Esophagus muscularis mucosa (tissue), 3 donors: ENCODE measurements around the gene ZNF440.

Experiments used
- EP300 ChIP-seq: sonication (generic); formaldehyde crosslinking; IDR thresholded peaks from one replicate; pipeline ENCODE4 v1.6.1; 2017; ENCODE audit warnings: antibody characterized with exemption
- TF ChIP-seq, protein P1 (sequence below), 3 experiments: fragments of 200-600 bp in 2 of 3; fragments of 450-650 bp in 1 of 3; sonication (generic) in 2 of 3; IDR thresholded peaks; one replicate each; pipeline ENCODE4 v1.5.1; 2017 to 2019; ENCODE audit warnings: antibody characterized with exemption in 3 of 3, mild to moderate bottlenecking in 2 of 3, moderate library complexity in 1 of 3

DNA sequence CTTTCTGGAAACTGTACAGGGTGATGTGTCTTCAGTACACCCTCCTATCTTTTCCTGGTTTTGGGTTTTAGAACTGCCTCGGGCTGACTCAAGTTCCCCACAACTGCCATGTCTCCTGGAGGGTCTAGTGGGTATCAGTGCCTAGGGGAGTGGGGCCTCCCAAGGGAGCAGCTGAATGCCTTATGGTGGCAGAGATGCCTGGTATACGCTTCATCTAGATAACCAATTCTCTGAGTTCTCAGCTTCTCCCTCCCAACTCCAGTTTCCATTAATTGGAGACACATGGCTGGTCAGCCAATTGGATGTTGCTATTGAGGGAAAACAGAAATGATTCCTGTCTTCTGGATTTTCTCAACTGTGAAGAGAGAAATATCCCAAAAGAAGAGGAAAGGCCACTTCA, 47.2 kb downstream of the ZNF440 start:
- TF ChIP-seq, protein P1, sequence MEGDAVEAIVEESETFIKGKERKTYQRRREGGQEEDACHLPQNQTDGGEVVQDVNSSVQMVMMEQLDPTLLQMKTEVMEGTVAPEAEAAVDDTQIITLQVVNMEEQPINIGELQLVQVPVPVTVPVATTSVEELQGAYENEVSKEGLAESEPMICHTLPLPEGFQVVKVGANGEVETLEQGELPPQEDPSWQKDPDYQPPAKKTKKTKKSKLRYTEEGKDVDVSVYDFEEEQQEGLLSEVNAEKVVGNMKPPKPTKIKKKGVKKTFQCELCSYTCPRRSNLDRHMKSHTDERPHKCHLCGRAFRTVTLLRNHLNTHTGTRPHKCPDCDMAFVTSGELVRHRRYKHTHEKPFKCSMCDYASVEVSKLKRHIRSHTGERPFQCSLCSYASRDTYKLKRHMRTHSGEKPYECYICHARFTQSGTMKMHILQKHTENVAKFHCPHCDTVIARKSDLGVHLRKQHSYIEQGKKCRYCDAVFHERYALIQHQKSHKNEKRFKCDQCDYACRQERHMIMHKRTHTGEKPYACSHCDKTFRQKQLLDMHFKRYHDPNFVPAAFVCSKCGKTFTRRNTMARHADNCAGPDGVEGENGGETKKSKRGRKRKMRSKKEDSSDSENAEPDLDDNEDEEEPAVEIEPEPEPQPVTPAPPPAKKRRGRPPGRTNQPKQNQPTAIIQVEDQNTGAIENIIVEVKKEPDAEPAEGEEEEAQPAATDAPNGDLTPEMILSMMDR (IDR thresholded peaks at IDR 0.05) = no peak
- TF ChIP-seq EP300 = no peak
